ENCODE data around the gene PPP4C. TPM values are rescaled to one million over a fixed set of nuclear protein-coding genes. Genes with fewer than 3 reads are reported as not detected.

Gene PPP4C
- total RNA-seq, 1 experiment from 2014 or later, result 165 TPM

DNA sequence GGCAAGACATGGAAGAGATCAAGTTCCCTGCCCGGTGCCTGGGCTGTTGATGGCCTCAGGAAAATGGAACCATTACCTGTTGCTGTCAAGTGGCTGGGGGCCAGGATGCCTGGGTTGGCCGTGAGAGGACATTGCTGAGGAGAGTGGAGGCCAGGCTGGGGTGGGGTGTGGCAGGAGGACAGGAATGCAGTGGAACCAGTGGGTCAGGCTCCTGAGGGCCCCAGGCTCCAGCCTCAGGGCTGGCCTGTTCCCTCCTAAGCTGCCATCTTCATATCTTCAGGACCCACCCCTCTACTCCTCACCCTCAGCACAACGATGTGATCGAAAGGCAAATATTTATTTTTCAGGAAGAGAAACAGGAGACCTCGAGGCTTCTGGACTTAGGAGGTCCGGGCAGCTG lies 28.7 kb downstream of the PPP4C start:
- ATAC-seq, result peak; percentile 64
- intact Hi-C loops (cut with micrococcal nuclease), result no loop called here
- H3K4me1 ChIP-seq (ENCODE audit: control insufficient read depth in 1 of 2, insufficient read depth in 2 of 2, low read length in 2 of 2), result peaks cover 14 to 18% of the 10 kb centered on the region in 2 experiments
- H3K4me3 ChIP-seq (replicated peaks in 1 of 2; ENCODE audit: low read depth in 1 of 2, low read length in 2 of 2), result peak overlapping the region in 1 of 2 experiments; percentile 22; a peak in 1 of 4 replicates
- no peaks in the 10 kb centered on the region for H3K27me3 ChIP-seq (ENCODE audit: insufficient read depth, low read length)
- no peak overlapping the region for H3K9ac ChIP-seq (ENCODE audit: low read length)
- H3K27ac ChIP-seq (ENCODE audit: low read depth, low read length), result peak overlapping the region; percentile 29; the same call in 1 of the 2 replicates
- ChIA-PET RAD21 (ENCODE audit: low non-redundant PET in 1 of 2, low total read pairs in 2 of 2, uncharacterized antibody in 2 of 2, unreplicated experiment in 2 of 2) (no interaction called here), POLR2A (interaction anchor here (1.1 kb wide), 1 partner anchor 13 kb away, joined by 3 read pairs; the partner anchor contains the start of gene TBX6), CTCF (interaction anchor here (1.9 kb wide), 1 partner anchor 8 kb away, joined by 7 read pairs; no protein-coding TSS in a partner anchor)
- no peak for DNase-seq (ENCODE audit: low read depth, low spot score)
- H3K79me2 ChIP-seq (ENCODE audit: insufficient read depth, low read length), result no peaks in the 10 kb centered on the region
- no peaks in the 10 kb centered on the region for H3K9me3 ChIP-seq (ENCODE audit: control insufficient read depth in 1 of 2, insufficient read depth in 1 of 2, low read depth in 1 of 2, low read length in 2 of 2)
- TF ChIP-seq CEBPB (IDR thresholded peaks at IDR 0.05; ENCODE audit: low read depth) (no peak), EZH2 (IDR thresholded peaks at IDR 0.05) (no peak), TCF7L2 (IDR thresholded peaks at IDR 0.05; ENCODE audit: borderline replicate concordance, extremely low read depth, insufficient read depth, insufficient read length) (no peak), EGR1 (IDR thresholded peaks at IDR 0.05; ENCODE audit: low read depth) (no peak), RAD21 (IDR thresholded peaks at IDR 0.05; ENCODE audit: low read depth) (no peak), EZH2phosphoT487 (IDR thresholded peaks at IDR 0.05; ENCODE audit: borderline replicate concordance) (no peak), FOSL1 (IDR thresholded peaks at IDR 0.05; ENCODE audit: low read depth) (no peak), SIN3A (IDR thresholded peaks at IDR 0.05; ENCODE audit: low read depth) (no peak), CTCF (IDR thresholded peaks at IDR 0.05 in 2 of 3, conservative IDR thresholded peaks at IDR 0.05 in 1 of 3; ENCODE audit: borderline replicate concordance in 1 of 3, insufficient read depth in 1 of 3, low read depth in 2 of 3, low read length in 2 of 3) (no peak), YY1 (IDR thresholded peaks at IDR 0.05; ENCODE audit: extremely low read depth, insufficient replicate concordance, low read depth, low read length) (no peak), CBX3 (IDR thresholded peaks at IDR 0.05; ENCODE audit: low read depth) (no peak), SP1 (IDR thresholded peaks at IDR 0.05; ENCODE audit: low read depth) (no peak; the same call in none of the 2 replicates), ZFX (IDR thresholded peaks at IDR 0.05) (no peak), POLR2AphosphoS5 (IDR thresholded peaks at IDR 0.05; ENCODE audit: low read depth, low read length) (no peak), SRF (IDR thresholded peaks at IDR 0.05; ENCODE audit: low read depth) (no peak)
- TF ChIP-seq, protein P1, sequence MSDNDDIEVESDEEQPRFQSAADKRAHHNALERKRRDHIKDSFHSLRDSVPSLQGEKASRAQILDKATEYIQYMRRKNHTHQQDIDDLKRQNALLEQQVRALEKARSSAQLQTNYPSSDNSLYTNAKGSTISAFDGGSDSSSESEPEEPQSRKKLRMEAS (IDR thresholded peaks at IDR 0.05), result no peak
- TF ChIP-seq, protein P2, sequence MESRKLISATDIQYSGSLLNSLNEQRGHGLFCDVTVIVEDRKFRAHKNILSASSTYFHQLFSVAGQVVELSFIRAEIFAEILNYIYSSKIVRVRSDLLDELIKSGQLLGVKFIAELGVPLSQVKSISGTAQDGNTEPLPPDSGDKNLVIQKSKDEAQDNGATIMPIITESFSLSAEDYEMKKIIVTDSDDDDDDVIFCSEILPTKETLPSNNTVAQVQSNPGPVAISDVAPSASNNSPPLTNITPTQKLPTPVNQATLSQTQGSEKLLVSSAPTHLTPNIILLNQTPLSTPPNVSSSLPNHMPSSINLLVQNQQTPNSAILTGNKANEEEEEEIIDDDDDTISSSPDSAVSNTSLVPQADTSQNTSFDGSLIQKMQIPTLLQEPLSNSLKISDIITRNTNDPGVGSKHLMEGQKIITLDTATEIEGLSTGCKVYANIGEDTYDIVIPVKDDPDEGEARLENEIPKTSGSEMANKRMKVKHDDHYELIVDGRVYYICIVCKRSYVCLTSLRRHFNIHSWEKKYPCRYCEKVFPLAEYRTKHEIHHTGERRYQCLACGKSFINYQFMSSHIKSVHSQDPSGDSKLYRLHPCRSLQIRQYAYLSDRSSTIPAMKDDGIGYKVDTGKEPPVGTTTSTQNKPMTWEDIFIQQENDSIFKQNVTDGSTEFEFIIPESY (IDR thresholded peaks at IDR 0.05; ENCODE audit: extremely low read depth, insufficient replicate concordance, low read length), result no peak
- TF ChIP-seq, protein P3, sequence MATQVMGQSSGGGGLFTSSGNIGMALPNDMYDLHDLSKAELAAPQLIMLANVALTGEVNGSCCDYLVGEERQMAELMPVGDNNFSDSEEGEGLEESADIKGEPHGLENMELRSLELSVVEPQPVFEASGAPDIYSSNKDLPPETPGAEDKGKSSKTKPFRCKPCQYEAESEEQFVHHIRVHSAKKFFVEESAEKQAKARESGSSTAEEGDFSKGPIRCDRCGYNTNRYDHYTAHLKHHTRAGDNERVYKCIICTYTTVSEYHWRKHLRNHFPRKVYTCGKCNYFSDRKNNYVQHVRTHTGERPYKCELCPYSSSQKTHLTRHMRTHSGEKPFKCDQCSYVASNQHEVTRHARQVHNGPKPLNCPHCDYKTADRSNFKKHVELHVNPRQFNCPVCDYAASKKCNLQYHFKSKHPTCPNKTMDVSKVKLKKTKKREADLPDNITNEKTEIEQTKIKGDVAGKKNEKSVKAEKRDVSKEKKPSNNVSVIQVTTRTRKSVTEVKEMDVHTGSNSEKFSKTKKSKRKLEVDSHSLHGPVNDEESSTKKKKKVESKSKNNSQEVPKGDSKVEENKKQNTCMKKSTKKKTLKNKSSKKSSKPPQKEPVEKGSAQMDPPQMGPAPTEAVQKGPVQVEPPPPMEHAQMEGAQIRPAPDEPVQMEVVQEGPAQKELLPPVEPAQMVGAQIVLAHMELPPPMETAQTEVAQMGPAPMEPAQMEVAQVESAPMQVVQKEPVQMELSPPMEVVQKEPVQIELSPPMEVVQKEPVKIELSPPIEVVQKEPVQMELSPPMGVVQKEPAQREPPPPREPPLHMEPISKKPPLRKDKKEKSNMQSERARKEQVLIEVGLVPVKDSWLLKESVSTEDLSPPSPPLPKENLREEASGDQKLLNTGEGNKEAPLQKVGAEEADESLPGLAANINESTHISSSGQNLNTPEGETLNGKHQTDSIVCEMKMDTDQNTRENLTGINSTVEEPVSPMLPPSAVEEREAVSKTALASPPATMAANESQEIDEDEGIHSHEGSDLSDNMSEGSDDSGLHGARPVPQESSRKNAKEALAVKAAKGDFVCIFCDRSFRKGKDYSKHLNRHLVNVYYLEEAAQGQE (IDR thresholded peaks at IDR 0.05; ENCODE audit: low read depth), result no peak
- no peaks in the 10 kb centered on the region for H3K36me3 ChIP-seq (ENCODE audit: control insufficient read depth in 1 of 2, insufficient read depth in 2 of 2, low read length in 2 of 2)
- no peaks in the 10 kb centered on the region for H4K20me1 ChIP-seq (ENCODE audit: insufficient read depth)
- no TSS peak for BruUV-seq (replicated peaks)
- H2AFZ ChIP-seq (ENCODE audit: low read depth, low read length, poor library complexity, severe bottlenecking), result no peak overlapping the region
- H3K4me2 ChIP-seq (ENCODE audit: low read length), result peak overlapping the region; percentile 60
- H3K9me2 ChIP-seq (ENCODE audit: insufficient read depth), result no peaks in the 10 kb centered on the region
